GM18873 (cell line): ENCODE results near the gene NRXN3.

ENCODE experiments used
- ATAC-seq: cut with Tn5 transposase; IDR thresholded peaks from one replicate; pipeline ENCODE4 v1.9.1; 2021; ENCODE audit warnings: mild to moderate bottlenecking, moderate library complexity, moderate number of reproducible peaks; ENCODE audit not compliant: unreplicated experiment, low FRiP score

NRXN3 gene

DNA sequence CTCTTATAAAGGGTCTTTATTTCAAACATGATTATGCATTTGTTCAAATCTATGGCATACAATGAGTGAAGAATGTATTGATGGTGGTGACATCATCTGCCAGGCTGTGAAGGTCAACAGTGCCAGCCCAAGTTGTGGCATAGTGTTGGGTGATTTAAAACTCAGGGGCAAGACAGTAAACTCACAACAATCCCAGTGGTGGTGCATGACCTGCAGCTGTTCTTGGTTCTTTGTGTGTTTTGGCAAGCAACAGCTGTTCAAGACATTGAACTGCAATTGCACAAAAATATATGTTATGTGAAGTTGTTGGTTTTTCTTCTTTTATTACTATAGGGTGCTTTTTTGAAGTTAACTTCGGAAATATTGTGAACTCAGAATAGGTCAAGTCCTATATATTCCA is 851.6 kb downstream of the NRXN3 start:
- ATAC-seq: no peak

DNA sequence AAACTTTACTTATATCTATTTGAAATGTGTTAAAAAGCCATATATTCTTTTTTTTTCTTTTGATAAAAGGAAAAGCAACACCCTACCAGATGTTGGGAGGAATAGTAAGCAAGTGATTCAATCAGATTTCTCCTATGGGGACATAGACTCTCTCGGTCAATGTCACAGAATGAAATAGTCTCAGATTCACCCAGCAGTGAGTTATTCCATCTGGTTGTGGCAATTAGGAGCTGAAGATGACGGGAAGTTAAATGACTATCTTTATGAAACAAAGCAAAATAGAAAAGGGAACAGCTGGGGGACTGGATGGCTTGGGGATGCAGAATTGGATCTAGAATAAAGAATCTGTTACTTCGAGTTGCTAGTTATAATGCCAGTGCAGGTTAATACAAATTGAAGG is 857.0 kb downstream of the NRXN3 start:
- ATAC-seq: no peak

DNA sequence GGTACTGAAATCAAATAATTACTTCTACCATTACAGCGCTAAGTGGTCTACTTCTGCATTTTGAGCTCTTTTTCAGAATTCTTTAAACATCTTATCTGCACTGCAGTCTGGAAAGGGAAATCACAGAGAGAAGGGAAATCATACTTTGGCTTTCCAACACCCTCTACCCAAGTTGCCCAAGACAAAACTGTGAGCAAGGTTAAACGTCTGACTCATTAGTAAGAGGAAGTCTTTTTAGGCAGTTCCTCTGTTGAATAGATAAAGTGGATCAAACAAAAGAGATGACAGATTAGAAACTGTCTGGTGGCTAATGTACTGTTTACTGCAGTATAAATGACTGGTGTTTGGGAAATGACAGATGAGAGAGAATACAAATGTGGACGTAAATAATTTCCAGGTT is 858.1 kb downstream of the NRXN3 start:
- ATAC-seq: no peak

GRCh38 chr14:79036441-79036840 is 866.3 kb downstream of the NRXN3 start:
- no peak for ATAC-seq

DNA sequence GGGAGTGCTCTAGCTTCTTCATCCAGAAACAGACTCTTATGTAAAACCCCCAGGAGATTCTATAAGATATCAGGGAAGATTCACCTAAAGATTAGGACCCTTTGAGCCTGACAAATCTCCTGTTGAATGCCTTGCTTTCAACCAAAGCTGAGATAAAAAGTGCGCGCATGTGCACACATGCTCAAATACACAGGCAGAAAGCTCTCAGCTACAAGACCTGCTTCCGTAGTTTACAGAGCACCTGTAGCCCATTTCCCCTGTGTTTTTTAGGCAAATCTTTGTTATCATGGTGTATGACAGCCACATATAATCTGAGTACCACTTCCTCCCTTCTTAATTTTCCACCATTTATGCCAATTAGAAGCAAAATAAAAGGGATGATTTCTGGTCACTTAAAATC is 866.9 kb downstream of the NRXN3 start:
- no peak for ATAC-seq

- no peak for ATAC-seq
These were observed 867.4 kb downstream of the NRXN3 start for GRCh38 chr14:79037593-79037992.

GRCh38 chr14:79040790-79041189 is 870.6 kb downstream of the NRXN3 start:
- ATAC-seq: no peak

GRCh38 chr14:79043194-79043889 is 873.2 kb downstream of the NRXN3 start:
- ATAC-seq: no peak

GRCh38 chr14:79044894-79045624 is 874.9 kb downstream of the NRXN3 start:
- no peak for ATAC-seq

DNA sequence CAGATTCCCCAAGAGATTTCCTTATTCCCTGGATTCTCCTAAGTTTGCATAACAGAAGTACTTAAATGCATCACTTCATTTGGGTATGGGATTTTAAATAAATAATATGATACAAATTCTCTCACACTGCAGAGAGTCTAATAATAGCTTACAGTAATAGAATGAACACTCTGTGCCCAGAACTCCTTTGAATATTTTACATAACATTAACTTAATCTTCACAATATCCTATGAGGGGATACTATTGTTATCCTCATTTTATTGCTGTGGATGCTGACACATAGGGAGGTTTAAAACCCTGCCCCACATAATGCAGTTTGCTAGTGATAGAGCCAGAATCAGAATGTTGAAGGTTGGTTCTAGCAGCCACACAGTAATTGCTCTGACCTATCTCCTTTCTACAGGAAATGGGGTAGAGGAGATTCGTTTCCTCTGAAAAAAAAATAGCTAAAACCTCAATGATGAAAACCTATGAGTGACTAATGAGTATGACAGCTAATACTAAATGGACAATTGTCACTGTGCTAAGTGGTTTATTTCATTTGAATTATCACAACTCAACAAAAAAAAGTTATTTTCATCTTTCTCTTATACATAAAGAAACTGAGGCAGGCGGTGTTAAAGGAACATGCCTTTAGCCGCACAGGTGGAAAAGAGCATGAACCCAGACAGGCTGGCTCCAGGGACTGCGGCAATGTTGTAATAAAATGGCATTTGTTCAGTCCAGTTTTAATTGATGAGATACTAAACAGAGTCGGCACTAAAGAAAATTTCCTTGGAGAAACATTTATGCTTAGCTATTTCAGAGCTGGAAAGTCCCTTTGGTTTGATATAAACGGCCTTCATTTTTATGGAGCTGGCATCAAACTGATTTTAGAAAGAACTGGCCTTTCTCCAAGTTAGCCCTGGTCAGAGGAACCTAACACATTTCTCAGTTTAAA is 880.9 kb downstream of the NRXN3 start:
- no peak for ATAC-seq

DNA sequence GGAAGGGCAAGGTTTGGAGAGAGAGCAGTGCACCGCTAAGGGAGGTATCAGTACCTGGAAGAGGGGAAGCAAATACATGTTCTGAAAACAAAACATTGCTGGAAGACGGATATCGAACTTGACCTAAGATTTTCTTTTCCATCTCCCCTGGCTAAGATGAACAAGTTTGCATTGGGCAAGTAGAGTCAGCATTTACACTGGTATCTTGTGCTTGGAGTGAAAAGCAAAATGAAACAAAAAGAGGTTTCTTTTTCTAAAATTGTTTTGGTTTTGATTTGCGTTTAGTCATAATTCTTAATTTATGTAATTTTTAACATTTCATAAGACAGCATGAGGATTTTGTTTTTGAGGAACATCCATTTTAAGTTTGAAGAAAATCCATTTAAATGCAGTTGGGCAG is 881.6 kb downstream of the NRXN3 start:
- no peak for ATAC-seq

DNA sequence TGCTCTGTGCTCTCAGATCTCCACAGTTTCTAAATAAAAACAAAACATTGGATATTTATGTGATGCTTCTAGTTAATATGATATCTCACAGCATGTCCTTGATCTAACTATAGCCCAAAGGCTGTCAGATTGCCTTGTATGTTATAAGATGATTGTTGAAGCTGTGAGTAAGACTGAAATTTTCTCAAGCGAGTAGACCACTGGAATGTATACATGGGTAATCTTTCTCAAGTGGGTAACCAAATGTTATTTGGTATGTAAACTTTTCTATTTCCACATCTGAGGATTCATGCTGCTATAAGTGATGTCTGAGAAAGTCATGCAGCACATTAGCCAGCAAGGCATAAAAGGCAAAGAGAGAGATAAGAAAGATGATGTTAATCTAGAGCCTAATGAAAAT is 886.7 kb downstream of the NRXN3 start:
- ATAC-seq: no peak

- no peak for ATAC-seq
These were observed 887.2 kb downstream of the NRXN3 start for GRCh38 chr14:79057333-79057732.

DNA sequence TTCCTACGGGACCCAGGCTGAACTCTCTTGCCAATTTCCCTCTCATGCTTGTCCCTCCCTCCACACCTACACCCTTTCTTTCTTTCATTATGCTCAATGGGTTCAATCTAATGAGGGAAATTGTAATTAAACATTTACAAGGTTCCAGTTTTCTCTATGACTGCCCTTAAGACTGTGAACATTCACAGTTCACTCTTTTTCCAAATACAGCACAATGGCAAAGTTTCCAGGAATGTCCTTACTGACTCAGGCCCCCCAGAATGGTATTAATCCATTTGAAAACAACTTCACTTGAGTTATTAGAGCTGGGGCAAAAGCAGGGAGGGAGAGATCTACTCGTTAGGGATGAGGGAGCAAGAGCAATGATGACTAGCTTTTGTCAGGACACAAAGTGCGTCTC is 892.1 kb downstream of the NRXN3 start:
- ATAC-seq: no peak

- ATAC-seq: no peak
These were observed 894.0 kb downstream of the NRXN3 start for GRCh38 chr14:79064214-79064613.

DNA sequence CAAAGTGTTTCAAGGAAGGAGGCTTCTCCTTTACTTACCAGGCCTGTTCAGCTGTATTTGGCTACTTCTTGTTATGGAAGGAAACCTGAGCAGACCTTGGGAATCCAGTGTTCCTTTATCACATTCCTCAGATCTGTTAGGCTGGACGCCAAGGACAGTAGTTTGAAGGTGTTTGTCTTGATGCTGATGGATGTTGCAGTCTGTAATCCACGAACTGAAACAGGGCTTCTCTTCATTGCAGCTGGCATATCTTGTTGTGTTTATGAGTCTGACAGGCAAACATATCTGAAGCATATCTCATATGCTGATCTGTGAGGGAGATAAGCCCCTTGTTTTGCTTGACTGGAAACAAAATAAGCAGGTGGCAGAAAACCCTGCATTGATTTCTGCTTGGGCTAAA is 904.3 kb downstream of the NRXN3 start:
- ATAC-seq: no peak

GRCh38 chr14:79076428-79076827 is 906.3 kb downstream of the NRXN3 start:
- no peak for ATAC-seq

DNA sequence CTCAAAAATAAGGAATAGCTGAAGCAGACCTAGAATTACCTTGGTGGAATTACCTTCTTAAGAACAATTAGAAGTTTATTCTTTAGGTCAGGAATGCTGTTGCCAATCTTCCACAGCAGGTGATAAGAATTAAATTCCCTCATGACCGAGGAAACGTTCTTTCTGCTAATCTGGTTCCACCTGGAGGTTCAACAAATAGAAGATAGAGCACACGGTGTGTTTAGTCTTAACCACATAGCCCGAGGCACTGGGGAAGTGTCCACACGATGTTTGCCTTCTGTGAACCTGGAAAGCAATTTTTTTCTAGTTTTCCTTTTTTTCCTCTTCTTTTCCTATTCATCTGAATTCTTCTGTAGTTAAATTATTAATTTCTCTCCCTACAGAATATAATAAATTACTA is 906.9 kb downstream of the NRXN3 start:
- ATAC-seq: no peak

DNA sequence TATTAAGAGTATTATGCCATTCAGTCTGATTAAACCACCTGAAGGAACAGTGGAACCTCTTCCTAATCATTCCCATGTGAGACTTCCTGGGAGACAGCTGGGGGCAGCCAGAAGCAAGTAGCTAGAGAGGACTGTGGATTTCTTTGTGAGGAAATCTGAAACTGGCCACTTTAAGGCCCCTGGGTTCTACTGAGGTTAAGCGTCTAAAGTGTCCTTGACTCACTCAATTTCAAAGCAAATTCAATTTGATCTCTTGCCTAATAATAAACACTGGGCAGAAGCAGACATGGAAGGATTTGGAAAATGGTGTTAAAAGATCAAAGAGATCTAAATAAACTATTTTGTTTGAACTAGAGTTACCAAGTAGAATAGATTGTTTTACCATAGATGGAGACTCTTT is 909.9 kb downstream of the NRXN3 start:
- no peak for ATAC-seq

DNA sequence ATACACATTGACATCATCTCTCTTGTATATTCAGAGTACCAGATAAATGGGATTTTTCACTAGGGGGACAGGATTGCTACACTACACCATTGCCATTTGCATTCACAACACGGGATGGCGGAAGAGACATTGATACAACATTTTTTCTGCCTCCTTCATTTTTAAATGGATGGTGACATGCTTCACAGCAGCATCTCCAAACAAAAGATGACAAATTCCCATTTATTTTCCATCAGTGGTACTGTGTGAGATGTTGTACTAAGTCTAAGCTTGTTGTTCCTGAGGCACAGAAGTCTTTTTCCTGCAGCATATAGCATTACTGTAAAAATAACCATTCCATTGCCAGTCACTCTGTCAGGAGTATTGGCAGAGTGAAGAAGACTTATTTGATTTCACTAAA is 912.7 kb downstream of the NRXN3 start:
- no peak for ATAC-seq

GRCh38 chr14:79083356-79083755 is 913.2 kb downstream of the NRXN3 start:
- ATAC-seq: no peak
